ENCODE data around the gene RSPH4A. TPM values are rescaled to one million over a fixed set of nuclear protein-coding genes. Genes with fewer than 3 reads are reported as not detected.

The RSPH4A gene
- total RNA-seq (2022; extraction: Qiagen RNA extraction; ENCODE audit: low read depth): 0.15 to 0.39 TPM (median 0.18 TPM) in 5 replicates

GRCh38 chr6:116615937-116616736 is at the start of gene RSPH4A:
Gene RSPH4A (plus strand): TSS chr6:116616479. CDS start chr6:116616624, 145 bp downstream.

GRCh38 chr6:116570856-116571682 is 45.2 kb upstream of the RSPH4A start, which contains the start of gene RWDD1:
Gene RWDD1 (plus strand): TSS chr6:116571504. CDS start chr6:116571583, 79 bp downstream.

DNA sequence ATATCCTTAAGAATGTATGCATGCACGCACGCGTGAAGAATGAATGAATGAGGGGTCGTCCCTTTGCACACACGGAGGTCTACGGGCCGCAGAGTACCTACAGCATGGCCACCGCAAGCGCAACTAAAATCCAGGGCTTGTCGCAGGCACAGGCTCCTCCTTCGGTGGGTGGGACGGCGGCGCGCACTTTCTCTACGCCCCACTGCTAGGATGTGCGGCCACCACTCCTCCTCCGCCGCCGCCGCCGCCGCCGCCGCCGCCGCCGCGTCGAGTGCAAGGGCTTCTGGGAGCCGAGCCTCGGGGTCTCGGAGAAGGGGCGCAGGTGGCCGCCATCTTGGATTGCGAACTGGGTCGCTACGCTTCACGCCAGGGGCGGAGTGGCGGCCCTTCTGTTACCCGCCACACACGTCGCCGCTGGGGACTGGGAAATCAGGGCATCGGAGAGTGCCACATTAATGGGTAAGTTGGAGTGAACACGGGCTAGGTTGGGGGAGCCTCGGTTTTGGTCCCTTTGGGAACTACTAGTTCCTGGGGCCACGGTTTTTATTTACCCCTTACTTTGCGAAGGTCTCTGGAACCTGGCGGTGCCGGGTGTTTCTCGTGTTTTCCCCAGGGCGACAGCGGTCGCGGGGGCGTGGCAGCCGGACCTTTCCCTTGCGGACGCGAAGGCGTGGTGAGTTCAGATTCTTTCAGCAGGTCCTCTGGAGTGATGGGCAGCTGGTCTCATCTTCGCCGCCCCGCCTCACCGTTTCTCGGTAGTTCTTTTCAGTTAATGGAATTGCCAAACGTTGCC is 64.8 kb downstream of the RSPH4A start, which contains the start of gene KPNA5:
KPNA5 (plus strand) TSS at position 332 of the 793 bp plus-strand sequence; CDS start at position 456, 124 bp downstream.

Other genes starting within 250 kb of the RSPH4A start
- 12.4 to 19.1 TPM (median 17.3 TPM) in 5 replicates for gene DSE, start 245.5 kb upstream of the RSPH4A start, total RNA-seq (2022; extraction: Qiagen RNA extraction; ENCODE audit: low read depth)
- gene CALHM6, start 155.1 kb upstream of the RSPH4A start, total RNA-seq (2022; extraction: Qiagen RNA extraction; ENCODE audit: low read depth): not detected in 5 replicates
- gene CALHM5, start 104.8 kb upstream of the RSPH4A start, total RNA-seq (2022; extraction: Qiagen RNA extraction; ENCODE audit: low read depth): 0.03 to 0.10 TPM (median 0.07 TPM) in 5 replicates
- not detected in 5 replicates for gene TRAPPC3L, start 70.8 kb upstream of the RSPH4A start, total RNA-seq (2022; extraction: Qiagen RNA extraction; ENCODE audit: low read depth)
- gene CALHM4, start 62.7 kb upstream of the RSPH4A start, total RNA-seq (2022; extraction: Qiagen RNA extraction; ENCODE audit: low read depth): not detected in 5 replicates
- gene RWDD1, start 45.0 kb upstream of the RSPH4A start, total RNA-seq (2022; extraction: Qiagen RNA extraction; ENCODE audit: low read depth): 18.4 to 41.6 TPM (median 36.8 TPM) in 5 replicates
- 4.2 to 7.9 TPM (median 7.0 TPM) in 5 replicates for gene ZUP1, start 52.3 kb downstream of the RSPH4A start, total RNA-seq (2022; extraction: Qiagen RNA extraction; ENCODE audit: low read depth)
- 0.42 to 1.9 TPM (median 1.5 TPM) in 5 replicates for gene KPNA5, start 64.7 kb downstream of the RSPH4A start, total RNA-seq (2022; extraction: Qiagen RNA extraction; ENCODE audit: low read depth)
- 0.15 to 0.22 TPM in 2 of 5 replicates, not detected in the others for gene FAM162B, start 149.2 kb downstream of the RSPH4A start, total RNA-seq (2022; extraction: Qiagen RNA extraction; ENCODE audit: low read depth)
- not detected in 5 replicates for gene GPRC6A, start 212.6 kb downstream of the RSPH4A start, total RNA-seq (2022; extraction: Qiagen RNA extraction; ENCODE audit: low read depth)

Data from A549 treated with RU486 at 1 μM for 4 hours (cell line).